IPS DF 6.9 (cell line): ENCODE results near the gene CDKL5.

Experiments used
- DNase-seq: peaks from one replicate; pipeline ENCODE4 v3.0.0-alpha.2; 2013; ENCODE audit warnings: low read depth, low spot score
- H3K27ac ChIP-seq: one replicate; pipeline ENCODE4 v1.5.1; 2013; ENCODE audit warnings: low read length, control low read depth
- H3K27me3 ChIP-seq: 2 replicates; pipeline ENCODE4 v1.6.1; 2013; ENCODE audit warnings: mild to moderate bottlenecking, low read length; ENCODE audit not compliant: control insufficient read depth, insufficient read depth
- H3K36me3 ChIP-seq: 2 replicates; pipeline ENCODE4 v1.6.1; 2013; ENCODE audit warnings: low read length; ENCODE audit not compliant: control insufficient read depth, insufficient read depth
- H3K4me1 ChIP-seq: 2 replicates; pipeline ENCODE4 v1.6.1; 2013; ENCODE audit warnings: low read length; ENCODE audit not compliant: control insufficient read depth, insufficient read depth
- H3K4me3 ChIP-seq: 2 replicates; pipeline ENCODE4 v1.5.1; 2013; ENCODE audit warnings: mild to moderate bottlenecking, low read length
- H3K9me3 ChIP-seq: 2 replicates; pipeline ENCODE4 v1.6.1; 2013; ENCODE audit warnings: low read length, inconsistent platforms; ENCODE audit not compliant: control insufficient read depth, insufficient read depth
- WGBS: extraction: QIAGEN DNeasy Blood & Tissue Kit; methylation state at CpG from one replicate; pipeline ENCODE4 v1.1.7; 2013; ENCODE audit warnings: mixed read lengths, missing lambda C conversion rate; ENCODE audit not compliant: insufficient read length, insufficient coverage; 5-methylcytosine and 5-hydroxymethylcytosine counted together

The CDKL5 gene

GRCh38 chrX:18425199-18426003 lies at the start of gene CDKL5:
TSS of gene CDKL5 (plus strand) at chrX:18425608. CDS start at chrX:18507097, 81,489 bp downstream.
- no peaks in the 10 kb centered on the region for H3K27me3 ChIP-seq
- H3K27ac ChIP-seq = no peak within 1 kb of the TSS
- WGBS = no CpG with 5 or more reads among the region's 79 CpGs
- H3K4me3 ChIP-seq = peak within 1 kb of the TSS; percentile 77
- H3K4me1 ChIP-seq = no peaks in the 10 kb centered on the region
- H3K9me3 ChIP-seq = no peaks in the 10 kb centered on the region
- H3K36me3 ChIP-seq = no peaks in the 10 kb centered on the region
- peak; percentile 82 for DNase-seq

DNA sequence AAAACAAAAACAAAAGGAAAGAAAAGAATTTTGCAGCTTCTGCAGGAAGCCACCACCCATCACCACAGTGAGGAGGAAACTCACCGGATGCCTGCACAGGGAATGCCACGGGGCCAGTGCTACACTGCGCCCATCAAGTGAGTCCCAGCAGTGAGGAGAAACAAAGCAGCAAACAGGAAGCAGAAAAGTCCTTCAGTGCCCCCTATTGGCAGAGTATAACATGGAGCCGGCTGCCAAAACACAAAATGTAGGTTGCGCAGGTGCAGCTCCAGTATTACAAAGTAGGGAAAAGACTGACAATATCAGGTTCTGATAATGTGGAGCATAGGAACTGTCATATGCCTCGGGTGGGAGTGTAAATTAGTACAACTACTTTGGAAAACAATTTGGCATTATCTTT lies 47.6 kb upstream of the CDKL5 start:
- no peak overlapping the region for H3K27ac ChIP-seq
- no CpG with 5 or more reads among the region's 6 CpGs for WGBS
- H3K4me3 ChIP-seq = no peak overlapping the region
- DNase-seq = no peak
- no peaks in the 10 kb centered on the region for H3K9me3 ChIP-seq
- H3K27me3 ChIP-seq = no peaks in the 10 kb centered on the region
- H3K4me1 ChIP-seq = no peaks in the 10 kb centered on the region
- no peaks in the 10 kb centered on the region for H3K36me3 ChIP-seq

DNA sequence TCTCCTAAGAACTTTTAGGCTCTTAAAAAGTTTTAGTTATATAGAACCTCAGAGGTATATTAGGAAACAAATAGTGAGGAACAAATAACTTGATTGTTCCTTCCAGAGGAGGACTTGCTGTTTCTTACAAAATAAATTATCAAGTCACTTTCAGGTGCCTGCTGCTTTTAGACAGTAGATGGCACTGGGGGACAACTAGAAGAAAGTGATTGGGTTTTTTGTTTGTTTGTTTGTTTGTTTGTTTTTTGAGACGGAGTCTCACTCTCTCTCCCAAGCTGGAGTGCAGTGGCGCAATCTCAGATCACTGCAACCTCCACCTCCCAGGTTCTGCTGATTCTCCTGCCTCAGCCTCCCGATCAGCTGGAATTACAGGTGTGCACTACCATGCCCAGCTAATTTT lies 35.4 kb upstream of the CDKL5 start:
- Histone ChIP-seq H3K9me3 (no peaks in the 10 kb centered on the region), H3K27me3 (no peaks in the 10 kb centered on the region), H3K4me1 (no peaks in the 10 kb centered on the region), H3K36me3 (no peaks in the 10 kb centered on the region), H3K4me3 (no peak overlapping the region), H3K27ac (no peak overlapping the region)
- DNase-seq = no peak
- WGBS = no CpG with 5 or more reads among the region's 3 CpGs

GRCh38 chrX:18390941-18391538 lies 34.4 kb upstream of the CDKL5 start:
- WGBS = no CpG with 5 or more reads among the region's 9 CpGs
- no peaks in the 10 kb centered on the region for H3K9me3 ChIP-seq
- no peak overlapping the region for H3K27ac ChIP-seq
- H3K27me3 ChIP-seq = no peaks in the 10 kb centered on the region
- no peak for DNase-seq
- no peaks in the 10 kb centered on the region for H3K36me3 ChIP-seq
- no peak overlapping the region for H3K4me3 ChIP-seq
- no peaks in the 10 kb centered on the region for H3K4me1 ChIP-seq

- no peak for DNase-seq
- H3K4me1 ChIP-seq = no peaks in the 10 kb centered on the region
- no peaks in the 10 kb centered on the region for H3K36me3 ChIP-seq
- no peaks in the 10 kb centered on the region for H3K9me3 ChIP-seq
- WGBS = no CpG with 5 or more reads among the region's 11 CpGs
- H3K27me3 ChIP-seq = no peaks in the 10 kb centered on the region
- H3K4me3 ChIP-seq = no peak overlapping the region
- H3K27ac ChIP-seq = no peak overlapping the region
Measured at GRCh38 chrX:18394477-18394876, 30.9 kb upstream of the CDKL5 start.

GRCh38 chrX:18401848-18402213 lies 23.6 kb upstream of the CDKL5 start:
- no CpG with 5 or more reads among the region's 4 CpGs for WGBS
- no peak for DNase-seq
- Histone ChIP-seq H3K4me1 (no peaks in the 10 kb centered on the region), H3K4me3 (no peak overlapping the region), H3K36me3 (no peaks in the 10 kb centered on the region), H3K9me3 (no peaks in the 10 kb centered on the region), H3K27me3 (no peaks in the 10 kb centered on the region), H3K27ac (no peak overlapping the region)

- WGBS = no CpG with 5 or more reads among the region's 8 CpGs
- no peaks in the 10 kb centered on the region for H3K36me3 ChIP-seq
- no peaks in the 10 kb centered on the region for H3K4me1 ChIP-seq
- no peak overlapping the region for H3K4me3 ChIP-seq
- no peak for DNase-seq
- H3K9me3 ChIP-seq = no peaks in the 10 kb centered on the region
- H3K27ac ChIP-seq = no peak overlapping the region
- no peaks in the 10 kb centered on the region for H3K27me3 ChIP-seq
Measured at GRCh38 chrX:18406531-18407266, 18.7 kb upstream of the CDKL5 start.

DNA sequence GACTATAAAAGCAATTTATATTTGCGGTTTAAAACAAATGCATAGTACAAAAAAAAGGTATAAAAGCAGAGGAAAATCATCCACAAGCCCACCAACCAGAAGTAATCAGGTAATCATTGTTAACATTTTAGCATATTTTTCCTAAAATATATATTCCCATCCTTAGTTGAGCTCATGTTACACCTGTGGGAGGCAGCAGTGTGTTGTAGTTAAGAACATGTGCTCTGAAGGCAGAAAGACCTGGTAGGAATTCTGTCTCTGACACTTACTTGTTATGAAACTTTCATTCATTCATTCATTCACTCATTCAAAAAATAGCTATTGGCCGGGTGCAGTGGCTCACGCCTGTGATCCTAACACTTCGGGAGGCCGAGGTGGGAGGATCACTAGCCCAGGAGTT lies 15.4 kb upstream of the CDKL5 start:
- H3K27me3 ChIP-seq = no peaks in the 10 kb centered on the region
- no peak overlapping the region for H3K27ac ChIP-seq
- H3K36me3 ChIP-seq = no peaks in the 10 kb centered on the region
- WGBS = no CpG with 5 or more reads among the region's 5 CpGs
- DNase-seq = no peak
- no peak overlapping the region for H3K4me3 ChIP-seq
- no peaks in the 10 kb centered on the region for H3K4me1 ChIP-seq
- H3K9me3 ChIP-seq = no peaks in the 10 kb centered on the region

GRCh38 chrX:18415386-18415785 lies 10.0 kb upstream of the CDKL5 start:
- no peaks in the 10 kb centered on the region for H3K36me3 ChIP-seq
- no peak overlapping the region for H3K27ac ChIP-seq
- DNase-seq = no peak
- no peaks in the 10 kb centered on the region for H3K27me3 ChIP-seq
- H3K4me3 ChIP-seq = no peak overlapping the region
- no peaks in the 10 kb centered on the region for H3K9me3 ChIP-seq
- no peaks in the 10 kb centered on the region for H3K4me1 ChIP-seq

DNA sequence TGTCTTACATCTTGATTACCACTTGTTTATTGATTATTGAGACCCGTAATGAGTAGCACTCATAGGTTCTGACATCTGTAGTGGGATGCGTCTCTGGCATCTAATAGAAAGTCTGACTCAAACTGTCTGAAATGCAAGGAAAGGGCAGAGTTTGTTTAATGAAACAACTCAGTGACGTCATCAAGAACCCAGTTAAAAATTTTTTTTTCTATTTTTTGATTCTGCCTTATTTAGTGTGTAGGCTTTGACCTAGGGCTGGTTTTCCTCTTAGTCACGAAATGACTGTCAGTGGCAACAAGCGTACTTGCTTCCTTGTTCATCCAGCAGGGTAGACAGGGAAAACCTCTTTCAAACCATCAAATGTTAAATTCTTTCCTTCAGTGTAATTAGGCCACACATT lies 3.1 kb upstream of the CDKL5 start:
- Histone ChIP-seq H3K4me3 (no peak overlapping the region), H3K27ac (no peak overlapping the region), H3K27me3 (no peaks in the 10 kb centered on the region), H3K9me3 (no peaks in the 10 kb centered on the region), H3K4me1 (no peaks in the 10 kb centered on the region), H3K36me3 (no peaks in the 10 kb centered on the region)
- WGBS = no CpG with 5 or more reads among the region's 5 CpGs
- no peak for DNase-seq
